Fibroblast of lung (primary cell): ENCODE data around the gene RHOH. TPM values are rescaled to one million over a fixed set of nuclear protein-coding genes. Genes with fewer than 3 reads are reported as not detected.

Experiments
- DNase-seq, 2 donors: peaks; one replicate each; pipeline versions ENCODE4 v3.0.0 to v3.0.0-alpha.2; 2010; ENCODE audit warnings: low read depth in 2 of 2
- H2AFZ ChIP-seq: 2 replicates; pipeline ENCODE4 v1.5.1; 2012; ENCODE audit warnings: low read length, control low read depth, inconsistent platforms
- H3K27ac ChIP-seq: 2 replicates; pipeline ENCODE4 v1.5.1; 2011; ENCODE audit warnings: low read length, control low read depth; ENCODE audit not compliant: insufficient read depth
- H3K27me3 ChIP-seq: 2 replicates; pipeline ENCODE4 v1.5.1; 2011; ENCODE audit warnings: mild to moderate bottlenecking, low read length; ENCODE audit not compliant: control insufficient read depth, insufficient read depth
- H3K36me3 ChIP-seq: 2 replicates; pipeline ENCODE4 v1.5.1; 2011; ENCODE audit warnings: low read length; ENCODE audit not compliant: control insufficient read depth, insufficient read depth
- H3K4me1 ChIP-seq: 2 replicates; pipeline ENCODE4 v1.5.1; 2011; ENCODE audit warnings: low read length; ENCODE audit not compliant: control insufficient read depth, insufficient read depth; ENCODE audit errors: extremely low read depth
- H3K4me2 ChIP-seq: 2 replicates; pipeline ENCODE4 v1.5.1; 2011; ENCODE audit warnings: low read length, control low read depth; ENCODE audit not compliant: insufficient read depth; ENCODE audit errors: extremely low read depth
- H3K4me3 ChIP-seq, 4 experiments: fragments of 200-600 bp in 1 of 4; sonication (generic) in 1 of 4; replicated peaks in 1 of 4; 2 replicates each; pipeline ENCODE4 v1.5.1; 2011 to 2016; ENCODE audit warnings: low read length in 4 of 4, low read depth in 3 of 4, mild to moderate bottlenecking in 3 of 4, control low read depth in 2 of 4, inconsistent platforms in 1 of 4, mixed read lengths in 1 of 4; ENCODE audit not compliant: insufficient read depth in 1 of 4; ENCODE audit errors: control extremely low read depth in 1 of 4
- H3K79me2 ChIP-seq: 2 replicates; pipeline ENCODE4 v1.5.1; 2012; ENCODE audit warnings: mild to moderate bottlenecking, low read length, inconsistent platforms; ENCODE audit not compliant: control insufficient read depth, insufficient read depth
- H3K9ac ChIP-seq: 2 replicates; pipeline ENCODE4 v1.5.1; 2011; ENCODE audit warnings: mild to moderate bottlenecking, low read length, control low read depth; ENCODE audit not compliant: insufficient read depth
- H3K9me3 ChIP-seq: 2 replicates; pipeline ENCODE4 v1.5.1; 2012; ENCODE audit warnings: low read depth, low read length; ENCODE audit not compliant: control insufficient read depth, insufficient read depth
- H4K20me1 ChIP-seq: 2 replicates; pipeline ENCODE4 v1.5.1; 2011; ENCODE audit warnings: low read length; ENCODE audit not compliant: control insufficient read depth, insufficient read depth; ENCODE audit errors: extremely low read depth
- CTCF ChIP-seq, 2 donors: IDR thresholded peaks in 1 of 2; conservative IDR thresholded peaks in 1 of 2; 1 replicate in 1 of 2; 2 replicates in 1 of 2; pipeline ENCODE4 v1.5.1; 2011 to 2012; ENCODE audit warnings: low read length in 2 of 2, control low read depth in 1 of 2, inconsistent platforms in 1 of 2, low read depth in 1 of 2, mild to moderate bottlenecking in 1 of 2
- EZH2 ChIP-seq: IDR thresholded peaks from 2 replicates; pipeline ENCODE4 v1.5.1; 2012; ENCODE audit warnings: low read length, control low read depth, mild to moderate bottlenecking; ENCODE audit errors: missing control alignments
- polyA plus RNA-seq, 2 donors: library from polyadenylated mRNA; depleted of rRNA in 1 of 2; stranded (reverse) in 1 of 2; unstranded in 1 of 2; fragments of >200 nt; gene quantifications; 2 replicates each; pipeline ENCODE4 v1.2.1, GENCODE V29; 2011 to 2012; ENCODE audit warnings: missing spikeins in 1 of 2
- total RNA-seq: library from RNA; depleted of rRNA; stranded (reverse); fragments of >200 nt; gene quantifications from 2 replicates; pipeline ENCODE4 v1.2.1, GENCODE V29; 2014

Gene RHOH
- total and polyA plus RNA-seq, 2 donors (not counting 1 experiment from before 2014, with no cell fraction given): not detected

GRCh38 chr4:40254608-40255392 is 58.0 kb downstream of the RHOH start:
- peaks cover 4% of the 10 kb centered on the region for H3K4me1 ChIP-seq
- H3K79me2 ChIP-seq: no peaks in the 10 kb centered on the region
- TF ChIP-seq EZH2: no peak
- no peak for TF ChIP-seq CTCF (conservative IDR thresholded peaks at IDR 0.05 in 1 of 2, IDR thresholded peaks at IDR 0.05 in 1 of 2; ENCODE audit: low read depth in 1 of 2, low read length in 2 of 2)
- H4K20me1 ChIP-seq: no peaks in the 10 kb centered on the region
- no peak overlapping the region for H2AFZ ChIP-seq
- peak; percentile 73 to 81 for DNase-seq
- no peak overlapping the region for H3K27ac ChIP-seq
- H3K9ac ChIP-seq: no peak overlapping the region
- H3K27me3 ChIP-seq: no peaks in the 10 kb centered on the region
- H3K9me3 ChIP-seq: no peaks in the 10 kb centered on the region
- no peaks in the 10 kb centered on the region for H3K36me3 ChIP-seq
- H3K4me2 ChIP-seq: no peak overlapping the region
- no peak overlapping the region for H3K4me3 ChIP-seq

- no peak for TF ChIP-seq CTCF (conservative IDR thresholded peaks at IDR 0.05 in 1 of 2, IDR thresholded peaks at IDR 0.05 in 1 of 2; ENCODE audit: low read depth in 1 of 2, low read length in 2 of 2)
- TF ChIP-seq EZH2: no peak
- peak overlapping the region; percentile 40 for H3K27ac ChIP-seq
- peaks cover 4% of the 10 kb centered on the region for H3K4me1 ChIP-seq
- no peaks in the 10 kb centered on the region for H3K9me3 ChIP-seq
- no peaks in the 10 kb centered on the region for H3K79me2 ChIP-seq
- H4K20me1 ChIP-seq: no peaks in the 10 kb centered on the region
- DNase-seq: peak; percentile 99 to 100
- H2AFZ ChIP-seq: no peak overlapping the region
- no peak overlapping the region for H3K9ac ChIP-seq
- no peak overlapping the region for H3K4me2 ChIP-seq
- H3K27me3 ChIP-seq: no peaks in the 10 kb centered on the region
- no peaks in the 10 kb centered on the region for H3K36me3 ChIP-seq
- H3K4me3 ChIP-seq: no peak overlapping the region
Measured at GRCh38 chr4:40255393-40256281, 58.8 kb downstream of the RHOH start.

- no peak for DNase-seq
- no peak overlapping the region for H2AFZ ChIP-seq
- H3K9ac ChIP-seq: no peak overlapping the region
- no peaks in the 10 kb centered on the region for H3K36me3 ChIP-seq
- no peaks in the 10 kb centered on the region for H3K9me3 ChIP-seq
- peak overlapping the region; percentile 40 for H3K27ac ChIP-seq
- H4K20me1 ChIP-seq: no peaks in the 10 kb centered on the region
- no peak overlapping the region for H3K4me3 ChIP-seq
- TF ChIP-seq CTCF (conservative IDR thresholded peaks at IDR 0.05 in 1 of 2, IDR thresholded peaks at IDR 0.05 in 1 of 2; ENCODE audit: low read depth in 1 of 2, low read length in 2 of 2): no peak
- TF ChIP-seq EZH2: no peak
- peaks cover 4% of the 10 kb centered on the region for H3K4me1 ChIP-seq
- H3K4me2 ChIP-seq: no peak overlapping the region
- no peaks in the 10 kb centered on the region for H3K27me3 ChIP-seq
- no peaks in the 10 kb centered on the region for H3K79me2 ChIP-seq
Measured at GRCh38 chr4:40256329-40256728, 59.5 kb downstream of the RHOH start.
